Stimulated activated CD8-positive, alpha-beta memory T cell treated with anti-CD3 and anti-CD28 coated beads, Interleukin-4, amount 100 ng/mL, for 24 hours (primary cell): ENCODE measurements around the gene CEP89.
"Not testable (repeated sequence)": the region's sequence is repeated elsewhere in the genome, so short reads cannot be mapped to it uniquely, and the experiment has no call there.

Experiments
- DNase-seq: peaks from one replicate; pipeline ENCODE4 v3.0.0-alpha.2; 2020; ENCODE audit warnings: low read depth

Gene CEP89

DNA sequence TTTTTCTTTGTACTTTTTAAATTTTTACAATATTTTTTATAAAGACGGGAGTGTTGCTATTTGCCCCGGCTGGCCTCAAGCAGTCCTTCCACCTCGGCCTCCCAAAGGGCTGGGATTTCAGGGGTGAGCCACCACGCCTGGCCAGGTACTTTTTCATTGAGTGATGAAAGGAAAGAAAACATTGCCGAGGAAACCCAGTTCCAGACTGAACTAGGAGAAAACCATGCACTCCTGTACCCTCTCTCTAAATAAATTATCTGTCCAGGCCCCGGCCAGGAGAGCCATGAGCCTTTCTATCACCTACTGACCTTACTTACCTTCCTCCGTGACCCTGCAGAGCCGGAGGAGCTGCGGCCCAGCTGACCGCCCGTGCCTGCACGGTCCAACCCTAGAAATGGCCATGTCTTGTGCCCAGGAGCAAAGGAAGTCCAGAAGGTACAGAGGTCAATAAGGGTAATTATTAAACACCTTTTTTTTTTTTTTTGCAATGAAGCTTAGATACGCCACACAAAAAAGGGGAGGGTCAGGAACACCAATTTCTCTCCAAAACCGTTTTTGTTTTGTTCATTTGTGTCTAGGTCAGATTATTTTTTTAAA lies 102.3 kb downstream of the CEP89 start, which contains the start of gene SLC7A9:
TSS of gene SLC7A9 (minus strand) at position 399 of the 597 bp plus-strand sequence. CDS start 1,233 bp downstream, outside the sequence.
- DNase-seq = no peak

DNA sequence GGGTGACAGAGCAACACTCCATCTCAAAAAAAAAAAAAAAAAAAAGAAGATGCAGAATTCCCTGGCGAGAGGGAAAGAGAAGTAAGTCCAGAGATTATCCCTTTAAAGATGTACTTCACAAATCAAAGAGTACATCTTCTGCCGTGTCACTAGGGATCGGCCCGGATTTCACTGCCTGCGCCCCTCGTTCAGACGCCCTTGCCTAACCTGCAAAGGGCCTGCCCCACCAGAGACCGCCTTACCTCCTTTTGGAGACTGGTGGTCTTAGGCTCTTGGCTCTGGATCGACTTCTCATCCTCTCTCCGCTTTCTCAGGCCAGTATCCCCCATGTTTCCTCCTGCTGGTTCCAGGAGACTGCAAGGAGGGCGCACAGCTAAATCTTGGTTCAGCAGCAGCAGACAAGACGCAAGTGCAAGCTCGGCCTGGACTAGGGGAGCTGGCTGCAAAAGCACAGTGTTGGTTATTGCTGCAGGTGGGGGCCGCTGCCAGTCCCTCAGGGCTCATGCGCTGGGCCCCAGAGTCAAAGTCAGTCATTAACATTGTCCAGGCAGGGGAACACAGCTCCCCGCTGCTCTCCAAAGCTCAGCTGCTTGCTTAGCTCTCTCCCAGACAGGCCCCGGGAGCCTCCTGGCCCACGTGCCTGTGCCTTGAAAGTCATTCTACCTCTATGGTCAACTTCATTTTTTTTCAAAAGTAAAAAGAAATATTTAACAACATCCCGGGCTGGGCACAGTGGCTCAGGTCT lies 103.4 kb downstream of the CEP89 start:
- no peak for DNase-seq

- not testable (repeated sequence) for DNase-seq
Observed at GRCh38 chr19:32867436-32867835, 104.3 kb downstream of the CEP89 start.

DNA sequence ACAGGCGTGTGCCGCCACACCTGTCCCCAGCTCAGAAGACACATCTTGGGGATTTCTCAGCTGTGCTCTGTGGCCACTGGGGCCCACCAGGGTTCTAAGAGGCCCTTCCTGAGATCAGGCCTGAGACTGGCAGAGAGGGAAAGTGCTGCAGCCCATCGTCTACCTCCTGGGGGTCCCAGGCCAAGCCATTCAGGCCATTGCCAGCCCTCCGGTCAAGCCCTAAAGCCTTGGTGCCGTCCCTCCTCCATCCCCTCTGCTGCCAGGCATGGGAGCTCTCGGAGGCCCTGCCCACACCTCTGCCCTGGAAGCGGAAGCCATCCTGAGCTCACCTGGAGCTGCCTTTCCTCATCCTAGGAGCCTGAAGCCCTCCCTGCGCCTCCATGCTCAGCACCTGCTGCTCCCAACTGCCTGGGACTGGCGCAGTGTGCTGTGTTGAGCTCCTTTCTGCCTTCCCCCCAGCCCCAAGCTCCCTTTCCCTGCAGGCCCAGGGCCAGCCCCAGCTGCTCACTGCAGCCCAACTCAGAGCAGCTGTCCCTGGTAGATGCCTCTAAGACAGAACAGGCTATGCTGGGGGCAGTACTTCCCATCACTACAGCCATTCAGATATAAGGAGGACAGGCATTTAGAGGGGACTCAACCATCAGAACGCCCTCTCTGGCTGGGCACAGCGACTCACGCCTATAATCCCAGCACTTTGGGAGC lies 105.0 kb downstream of the CEP89 start:
- DNase-seq = no peak

GRCh38 chr19:32866061-32866460 lies 105.7 kb downstream of the CEP89 start:
- DNase-seq = no peak

GRCh38 chr19:32865326-32865725 lies 106.4 kb downstream of the CEP89 start:
- no peak for DNase-seq

DNA sequence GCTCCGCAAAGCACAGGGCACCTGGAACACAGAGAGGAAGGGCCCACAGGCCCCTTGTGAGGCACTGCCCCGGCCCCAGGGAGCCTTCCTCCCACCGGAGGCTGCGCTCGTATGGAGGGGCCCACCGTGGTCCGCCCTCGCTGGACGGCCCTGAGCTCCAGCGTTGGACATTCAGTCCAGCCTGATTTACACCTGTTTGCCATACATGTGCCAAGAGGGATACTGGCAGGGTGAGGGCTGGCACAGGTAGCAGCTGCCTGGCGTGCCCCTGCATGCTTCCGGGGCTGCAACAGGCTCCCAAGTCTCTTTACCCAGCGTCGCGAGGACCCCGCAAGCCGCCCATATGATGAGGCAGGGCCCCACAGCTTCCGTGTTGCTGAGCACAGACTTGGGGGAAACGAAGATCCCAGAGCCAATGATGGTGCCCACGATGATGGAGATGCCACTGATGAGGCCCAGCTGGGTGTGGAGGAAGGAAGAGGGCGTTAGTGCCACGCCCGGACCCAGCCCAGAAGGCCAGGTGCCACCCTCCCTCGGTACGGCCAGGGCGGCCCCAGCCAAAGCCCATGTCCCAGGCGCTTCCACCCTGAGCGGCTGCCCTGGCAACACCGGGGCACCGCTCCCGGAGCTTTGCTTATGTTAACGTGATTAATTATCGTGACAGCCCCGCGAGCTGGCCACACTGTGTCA lies 107.3 kb downstream of the CEP89 start:
- DNase-seq = no peak

DNA sequence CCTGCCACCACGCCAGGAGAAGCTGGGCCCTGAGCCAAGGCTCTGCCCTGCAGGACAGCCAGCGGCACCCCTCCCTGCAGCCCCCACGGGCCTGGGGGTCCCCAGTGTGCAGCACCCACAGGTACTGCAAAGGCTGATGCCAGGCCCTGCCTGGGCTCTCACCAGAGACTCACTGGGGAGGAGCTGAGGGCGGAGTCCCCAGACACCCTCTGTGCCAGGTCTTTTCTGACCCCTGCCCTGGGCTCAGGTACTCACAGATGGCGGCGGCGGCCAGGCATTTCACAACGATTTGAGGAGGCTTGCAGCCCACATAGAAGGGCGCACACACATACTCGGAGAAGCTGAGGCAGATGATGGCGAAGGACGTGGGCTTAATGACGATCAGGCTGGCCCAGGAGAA lies 107.9 kb downstream of the CEP89 start:
- DNase-seq = no peak

DNA sequence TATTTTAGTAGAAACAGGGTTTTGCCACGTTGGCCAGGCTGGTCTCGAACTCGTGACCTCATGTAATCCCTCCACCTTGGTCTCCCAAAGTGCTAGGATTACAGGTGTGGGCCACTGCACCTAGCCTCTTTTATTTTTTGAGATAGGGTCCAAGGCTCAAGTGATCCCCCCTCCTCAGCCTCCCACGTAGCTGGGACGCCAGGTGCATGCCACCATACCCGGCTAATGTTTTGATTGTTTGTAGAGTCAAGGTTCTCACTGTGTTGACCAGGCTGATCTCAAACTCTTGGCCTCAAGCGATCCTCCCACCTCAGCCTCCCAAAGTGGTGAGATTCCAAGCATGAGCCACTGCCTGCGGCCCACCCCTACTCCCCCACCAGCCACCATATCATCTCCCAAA lies 108.5 kb downstream of the CEP89 start:
- DNase-seq = no peak

DNA sequence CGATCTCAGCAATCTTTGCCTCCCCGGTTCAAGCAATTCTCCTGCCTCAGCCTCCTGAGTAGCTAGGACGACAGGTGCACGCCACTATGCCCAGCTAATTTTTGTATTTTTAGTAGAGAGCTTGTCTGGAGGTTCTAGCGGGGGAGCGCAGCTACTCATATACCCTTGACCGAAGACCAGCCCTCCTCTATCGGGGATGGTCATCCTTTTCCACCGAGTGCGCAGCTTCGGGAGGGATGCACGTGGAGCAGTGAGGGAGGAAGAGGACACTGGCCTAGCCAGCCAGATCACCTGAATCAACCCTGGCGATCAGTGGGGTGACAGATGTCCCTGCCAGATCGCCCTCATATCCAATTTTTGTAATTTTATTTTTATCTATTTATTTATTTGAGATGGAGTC lies 109.0 kb downstream of the CEP89 start:
- no peak for DNase-seq

DNA sequence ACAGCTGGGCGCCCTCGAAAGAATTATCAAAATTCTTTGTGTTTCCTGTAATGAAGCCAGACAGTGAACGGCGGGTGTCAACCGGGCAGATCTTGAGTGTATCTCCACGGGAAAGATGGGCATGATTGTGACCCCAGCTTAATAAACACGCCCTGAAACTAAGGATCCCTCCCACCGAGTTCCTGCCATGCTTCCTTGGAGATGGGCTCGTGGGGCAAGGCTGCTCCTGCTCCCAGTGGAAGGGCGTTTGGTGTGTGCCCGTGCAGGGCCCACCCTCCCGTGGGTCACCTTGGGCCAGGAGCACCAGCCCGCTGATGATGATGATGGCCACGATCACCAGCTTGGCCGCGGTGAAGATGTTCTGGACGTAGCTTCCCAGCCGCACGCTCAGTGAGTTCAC lies 109.6 kb downstream of the CEP89 start:
- no peak for DNase-seq

DNA sequence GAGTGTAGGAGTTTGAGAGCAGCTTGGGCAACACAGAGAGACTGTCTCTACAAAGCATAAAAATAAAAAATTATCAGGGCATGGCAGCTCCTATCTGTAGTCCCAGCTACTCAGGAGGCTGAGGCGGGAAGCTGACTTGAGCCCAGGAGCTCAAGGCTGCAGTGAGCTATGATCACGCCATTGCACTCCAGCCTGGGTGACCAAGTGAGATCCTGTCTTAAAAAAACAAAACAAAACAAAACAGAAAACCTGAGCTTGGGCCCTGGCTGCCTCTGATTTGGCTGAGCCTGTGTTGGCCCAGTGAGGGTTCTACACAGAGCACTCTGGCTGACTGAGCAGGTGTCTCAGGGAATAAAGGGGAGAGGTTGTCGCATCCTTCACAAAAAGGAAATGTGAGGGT lies 110.2 kb downstream of the CEP89 start:
- no peak for DNase-seq

DNA sequence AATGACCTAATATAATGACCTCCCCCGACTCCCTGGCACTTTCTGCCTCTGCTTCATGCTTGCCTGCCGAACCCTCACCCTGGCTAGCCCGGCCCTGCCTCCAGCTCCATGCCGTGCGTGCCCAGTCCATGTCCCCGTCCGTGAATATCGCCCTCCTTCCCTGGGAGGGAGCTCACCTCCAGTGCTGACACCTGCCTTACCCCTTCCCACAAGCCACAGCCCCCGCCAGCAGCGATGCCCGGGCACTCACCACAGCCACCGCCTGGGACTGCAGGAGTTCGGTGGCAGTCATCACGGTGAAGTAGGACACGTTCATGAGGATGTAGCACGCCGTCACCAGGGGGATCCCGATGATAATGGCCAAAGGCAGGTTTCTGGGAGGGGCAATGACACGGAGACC lies 112.2 kb downstream of the CEP89 start:
- no peak for DNase-seq

GRCh38 chr19:32858559-32858958 lies 113.2 kb downstream of the CEP89 start:
- no peak for DNase-seq

DNA sequence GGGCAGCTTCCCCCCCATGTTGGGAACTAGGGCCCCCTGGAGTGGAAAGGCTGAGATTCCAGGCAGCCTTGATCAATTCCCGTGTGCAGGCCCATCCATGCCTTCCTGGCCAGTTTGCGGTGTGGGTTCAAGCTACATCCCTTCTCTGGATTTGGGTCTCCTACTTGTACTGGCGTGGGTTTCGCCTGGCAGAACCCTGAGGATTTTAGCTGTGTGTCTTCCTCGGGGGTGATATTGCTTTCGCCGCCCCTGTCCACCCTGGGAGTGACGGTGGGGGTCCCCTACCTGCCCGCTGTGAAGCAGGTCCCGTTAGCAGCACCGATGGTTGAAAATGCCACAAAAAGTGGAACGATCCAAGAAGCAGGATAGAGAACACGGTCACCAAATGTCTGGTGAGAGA lies 113.6 kb downstream of the CEP89 start:
- no peak for DNase-seq

- DNase-seq = no peak
Observed at GRCh38 chr19:32857584-32857983, 114.2 kb downstream of the CEP89 start.

DNA sequence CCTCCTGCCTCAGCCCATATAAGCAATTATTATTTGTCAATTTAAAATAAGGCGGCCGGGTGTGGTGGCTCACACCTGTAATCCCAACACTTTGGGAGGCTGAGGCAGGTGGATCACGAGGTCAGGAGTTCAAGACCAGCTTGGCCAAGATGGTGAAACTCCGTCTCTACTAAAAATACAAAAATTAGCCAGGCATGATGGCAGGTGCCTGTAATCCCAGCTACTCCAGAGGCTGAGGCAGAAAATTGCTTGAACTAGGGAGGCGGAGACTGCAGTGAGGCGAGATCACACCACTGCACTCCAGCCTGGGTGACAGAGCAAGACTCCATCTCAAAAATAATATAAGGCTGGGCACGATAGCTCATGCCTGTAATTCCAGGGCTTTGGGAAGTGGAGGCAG lies 114.9 kb downstream of the CEP89 start:
- not testable (repeated sequence) for DNase-seq

- DNase-seq = no peak
Observed at GRCh38 chr19:32852216-32852615, 119.5 kb downstream of the CEP89 start.

- not testable (repeated sequence) for DNase-seq
Observed at GRCh38 chr19:32848035-32848434, 123.7 kb downstream of the CEP89 start.

DNA sequence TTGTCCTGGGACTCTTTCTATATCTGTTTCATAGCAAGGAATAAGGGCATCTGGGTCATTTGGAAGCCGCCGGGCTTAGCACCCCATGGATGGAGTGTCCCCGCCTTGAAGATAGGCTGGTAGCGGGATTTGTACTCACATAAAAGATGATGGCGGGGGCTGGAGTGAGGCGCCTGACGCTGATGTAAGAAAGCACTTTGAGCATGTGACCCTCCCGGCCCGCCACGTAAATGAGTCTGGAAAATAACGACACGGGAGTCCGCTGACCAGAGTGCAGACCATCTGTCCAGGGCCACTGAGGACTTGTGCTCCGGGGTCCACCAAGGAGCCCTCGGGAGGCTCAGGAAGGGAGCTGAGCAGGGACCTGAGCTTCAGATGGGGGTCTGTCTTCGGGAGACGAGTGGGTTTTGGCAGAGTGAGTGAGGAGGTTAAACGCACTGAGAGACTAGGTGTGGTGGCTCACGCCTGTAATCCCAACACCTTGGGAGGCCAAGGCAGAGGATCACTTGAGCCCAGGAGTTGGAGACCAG lies 128.0 kb downstream of the CEP89 start:
- DNase-seq = no peak

DNA sequence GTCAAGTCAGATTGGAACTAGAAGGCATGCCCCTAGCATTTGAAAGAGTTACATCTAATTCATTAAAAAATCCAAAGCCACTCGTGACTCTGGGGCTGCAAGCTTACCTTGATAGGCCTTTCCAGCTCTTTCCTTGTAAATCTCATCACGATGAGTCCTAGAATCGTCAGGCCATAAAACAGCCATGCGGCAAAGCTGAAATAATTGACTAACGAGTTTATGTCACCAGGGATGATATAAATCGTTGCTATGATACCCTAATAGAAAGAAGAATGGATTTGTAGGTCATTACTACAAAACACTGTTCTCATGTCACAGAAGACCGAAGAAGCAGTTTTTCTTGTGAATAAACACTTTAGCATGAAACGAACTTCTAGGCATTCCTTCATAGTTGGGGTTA lies 129.7 kb downstream of the CEP89 start:
- DNase-seq = no peak

DNA sequence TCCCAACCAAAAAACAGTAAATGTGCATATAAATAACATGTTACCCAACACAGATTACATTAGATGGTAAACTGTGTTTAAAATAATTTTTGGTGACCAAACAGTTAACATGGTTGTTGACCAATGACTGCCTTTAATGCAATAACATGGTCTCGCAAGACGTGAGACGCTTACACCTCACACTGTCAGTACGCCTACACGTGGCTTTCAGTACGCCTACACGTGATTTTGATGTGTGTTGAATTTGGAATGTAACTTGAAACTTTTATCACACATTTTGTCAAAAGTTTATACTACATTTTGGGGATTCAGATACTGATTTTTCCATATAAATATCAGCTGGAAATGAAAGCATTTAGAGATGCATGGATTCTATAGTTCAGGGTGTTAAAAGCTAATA lies 134.2 kb downstream of the CEP89 start:
- DNase-seq = no peak
